Endothelial cell of umbilical vein (primary cell): Measurements from ENCODE around the gene PVRIG.
"Not testable (repeated sequence)": the region's sequence is repeated elsewhere in the genome, so short reads cannot be mapped to it uniquely, and the experiment has no call there.

Experiments used
- EZH2 ChIP-seq: IDR thresholded peaks from 2 replicates; pipeline ENCODE4 v1.6.1; 2012; ENCODE audit warnings: borderline replicate concordance, low read depth, mild to moderate bottlenecking, moderate library complexity, low read length, inconsistent platforms; ENCODE audit not compliant: severe bottlenecking
- FOS ChIP-seq: IDR thresholded peaks from 2 replicates; pipeline ENCODE4 v1.6.1; 2011; ENCODE audit warnings: mild to moderate bottlenecking, low read length, moderate library complexity, borderline replicate concordance; ENCODE audit not compliant: insufficient read depth
- GATA2 ChIP-seq: IDR thresholded peaks from 2 replicates; pipeline ENCODE4 v1.7.0; 2011; ENCODE audit warnings: low read depth, mild to moderate bottlenecking, moderate library complexity, mixed read lengths, low read length; ENCODE audit not compliant: insufficient read length, insufficient read depth
- MYC ChIP-seq: IDR thresholded peaks from one replicate; pipeline ENCODE4 v1.6.1; 2011; ENCODE audit warnings: mild to moderate bottlenecking, low read depth, low read length
- POLR2A ChIP-seq: IDR thresholded peaks from 2 replicates; pipeline ENCODE4 v1.6.1; 2012; ENCODE audit warnings: low read depth, mild to moderate bottlenecking, control low read depth, low read length
- POLR2AphosphoS5 ChIP-seq: IDR thresholded peaks from 2 replicates; pipeline ENCODE4 v1.6.1; 2012; ENCODE audit warnings: low read depth, mild to moderate bottlenecking, control low read depth, low read length, moderate library complexity; ENCODE audit not compliant: insufficient read depth
- TF ChIP-seq, protein P1 (sequence below), 2 donors: IDR thresholded peaks; 1 replicate in 1 of 2; 2 replicates in 1 of 2; pipeline ENCODE4 v1.5.1; 2011; ENCODE audit warnings: low read length in 2 of 2, mild to moderate bottlenecking in 2 of 2, moderate library complexity in 2 of 2, control low read depth in 1 of 2, inconsistent platforms in 1 of 2, low read depth in 1 of 2; ENCODE audit not compliant: insufficient read depth in 1 of 2; ENCODE audit errors: extremely low read depth in 1 of 2

DNA sequence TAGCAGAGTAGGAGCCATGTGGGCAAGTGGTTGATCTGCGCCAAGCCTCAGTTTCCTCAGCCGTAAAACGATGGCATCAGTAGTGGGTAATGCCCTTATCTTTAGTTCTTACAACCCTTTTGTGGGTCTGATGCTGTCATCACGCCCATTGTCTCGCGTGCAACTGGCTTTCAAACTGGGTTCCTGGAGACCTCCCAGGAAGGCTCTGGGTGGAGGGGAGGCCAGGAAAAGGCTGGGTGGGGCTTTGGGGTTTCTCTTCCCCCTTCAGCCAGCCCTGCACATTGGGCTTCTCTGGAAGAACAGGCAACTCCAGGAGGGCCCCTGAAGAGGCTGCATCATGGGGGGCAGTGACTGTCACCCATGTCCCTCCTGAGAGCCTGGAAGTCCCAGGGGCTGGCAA, 5.1 kb downstream of the PVRIG start:
- not testable (repeated sequence) for TF ChIP-seq EZH2, POLR2A, MYC, POLR2AphosphoS5, FOS, GATA2
- TF ChIP-seq, protein P1, sequence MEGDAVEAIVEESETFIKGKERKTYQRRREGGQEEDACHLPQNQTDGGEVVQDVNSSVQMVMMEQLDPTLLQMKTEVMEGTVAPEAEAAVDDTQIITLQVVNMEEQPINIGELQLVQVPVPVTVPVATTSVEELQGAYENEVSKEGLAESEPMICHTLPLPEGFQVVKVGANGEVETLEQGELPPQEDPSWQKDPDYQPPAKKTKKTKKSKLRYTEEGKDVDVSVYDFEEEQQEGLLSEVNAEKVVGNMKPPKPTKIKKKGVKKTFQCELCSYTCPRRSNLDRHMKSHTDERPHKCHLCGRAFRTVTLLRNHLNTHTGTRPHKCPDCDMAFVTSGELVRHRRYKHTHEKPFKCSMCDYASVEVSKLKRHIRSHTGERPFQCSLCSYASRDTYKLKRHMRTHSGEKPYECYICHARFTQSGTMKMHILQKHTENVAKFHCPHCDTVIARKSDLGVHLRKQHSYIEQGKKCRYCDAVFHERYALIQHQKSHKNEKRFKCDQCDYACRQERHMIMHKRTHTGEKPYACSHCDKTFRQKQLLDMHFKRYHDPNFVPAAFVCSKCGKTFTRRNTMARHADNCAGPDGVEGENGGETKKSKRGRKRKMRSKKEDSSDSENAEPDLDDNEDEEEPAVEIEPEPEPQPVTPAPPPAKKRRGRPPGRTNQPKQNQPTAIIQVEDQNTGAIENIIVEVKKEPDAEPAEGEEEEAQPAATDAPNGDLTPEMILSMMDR (IDR thresholded peaks at IDR 0.05; ENCODE audit: extremely low read depth in 1 of 2, insufficient read depth in 1 of 2, low read depth in 1 of 2, low read length in 2 of 2) = not testable (repeated sequence)
